ENCODE data around the gene RNF212.

RNF212 gene

DNA sequence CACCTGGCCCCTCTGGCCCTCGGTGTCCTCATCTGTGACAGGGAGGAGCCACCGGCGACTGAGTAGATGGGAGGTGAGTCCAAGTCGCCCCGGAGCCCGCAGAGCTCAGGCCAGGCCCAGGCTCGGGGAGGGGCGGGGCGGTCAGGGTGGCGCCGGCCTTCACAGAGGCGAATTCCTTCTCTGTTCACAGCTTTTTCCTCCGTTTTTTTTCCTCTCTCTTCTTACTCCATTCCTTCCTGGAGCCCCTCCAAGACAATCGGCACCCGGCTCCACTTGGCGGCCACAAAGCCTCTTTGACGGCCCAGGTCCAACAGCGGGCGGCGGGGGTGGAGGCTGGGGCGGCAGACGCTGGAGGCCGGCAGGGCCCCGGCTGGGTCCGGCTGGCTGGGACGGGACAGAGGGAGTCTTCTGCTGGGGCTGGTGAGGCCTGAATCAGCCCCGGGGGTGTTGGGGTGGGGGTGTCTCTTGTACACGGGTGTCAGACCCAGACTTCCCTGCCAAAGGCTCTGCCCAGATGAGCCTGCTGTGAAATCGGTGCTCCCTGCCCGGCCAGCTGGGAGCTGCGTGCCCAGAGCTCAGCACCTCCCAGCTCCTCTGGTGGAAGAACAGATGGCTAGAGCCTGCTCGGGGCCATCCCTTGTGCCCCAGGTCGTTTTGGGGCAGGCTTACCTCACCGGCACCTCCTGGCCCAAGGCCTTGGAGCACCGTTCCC lies 79.4 kb downstream of the RNF212 start:
- DNase-seq: peak; percentile 47 to 67

DNA sequence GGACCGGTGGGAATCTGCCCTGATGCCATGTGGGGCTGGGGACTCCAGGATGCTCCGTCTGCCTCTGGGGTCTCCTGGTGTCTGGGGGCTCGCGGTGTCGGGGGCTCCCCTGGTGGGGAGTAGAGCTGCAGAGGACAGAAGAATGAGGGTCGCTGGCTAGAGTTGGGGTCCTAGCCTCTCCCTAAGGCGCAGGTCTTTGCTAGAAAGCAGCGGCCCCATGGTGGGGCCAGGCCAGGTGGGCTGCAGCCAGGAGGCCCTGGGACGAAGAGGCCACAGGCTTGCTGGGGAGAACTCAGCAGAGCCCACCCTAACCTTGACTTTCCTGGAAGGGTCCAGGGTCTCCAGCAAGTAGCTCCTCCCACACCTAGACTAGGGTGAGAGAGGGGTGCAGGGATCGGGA lies 80.5 kb downstream of the RNF212 start:
- DNase-seq: no peak

DNA sequence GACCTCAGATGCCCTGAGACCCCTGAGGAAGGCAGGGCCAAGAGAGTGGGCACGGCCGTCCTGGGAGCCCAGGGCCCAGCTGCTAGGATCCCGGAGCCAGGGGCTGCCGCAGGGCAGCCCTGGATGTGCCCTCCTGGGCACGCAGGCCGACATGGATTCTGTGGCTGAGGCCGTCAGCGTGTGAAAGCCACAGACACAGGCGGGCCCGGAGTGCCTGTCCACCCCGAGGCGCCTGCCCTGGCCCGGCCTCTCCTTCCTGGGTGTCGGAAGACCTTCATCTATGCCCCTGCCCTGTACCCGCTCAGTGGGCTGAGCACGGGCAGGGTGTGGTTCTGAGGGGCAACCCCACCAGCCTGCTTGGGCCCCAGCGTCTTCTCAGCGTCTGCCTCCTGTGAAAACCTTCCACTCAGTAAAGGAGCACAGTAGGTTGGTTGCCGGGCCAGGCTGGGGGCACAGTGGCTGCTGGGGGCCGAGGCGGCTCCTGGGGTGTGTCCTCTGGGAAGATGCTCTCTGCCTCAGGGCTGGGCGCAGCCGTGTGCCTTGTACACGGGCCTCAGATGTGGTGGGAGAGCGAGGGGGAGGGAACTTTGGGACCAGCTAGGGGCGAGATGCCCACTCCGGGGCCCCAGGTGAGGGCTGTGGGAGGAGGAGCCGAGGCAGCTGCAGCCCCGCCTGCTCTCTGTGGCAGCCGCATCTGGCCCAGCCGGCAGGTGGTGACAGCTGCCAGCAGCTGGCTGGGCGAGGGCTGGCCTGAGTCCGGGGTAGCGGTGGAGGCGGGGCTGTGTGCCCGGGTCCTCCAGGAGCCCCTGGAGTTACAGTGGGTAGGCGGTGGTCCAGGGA lies 81.2 kb downstream of the RNF212 start:
- no peak for DNase-seq

DNA sequence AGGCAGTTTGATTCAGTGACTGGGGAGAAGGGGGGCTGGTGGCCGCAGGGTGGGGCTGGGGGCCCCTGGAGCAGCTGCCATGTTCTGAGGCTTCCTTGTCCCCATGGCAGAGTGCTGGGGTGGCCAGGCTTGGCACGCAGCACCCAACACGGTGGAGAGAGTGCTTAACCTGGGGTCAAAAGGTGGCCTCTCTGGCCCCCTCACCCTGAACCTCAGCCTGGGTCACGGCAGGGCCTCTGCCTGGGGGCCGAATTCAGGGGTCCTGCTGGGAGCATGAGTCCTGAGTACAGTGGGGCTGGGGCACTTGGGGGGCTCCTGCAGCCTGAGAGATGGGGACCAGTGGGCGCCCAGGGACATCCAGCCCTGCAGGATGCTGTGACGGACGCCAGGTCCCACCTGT lies 82.0 kb downstream of the RNF212 start:
- no peak for DNase-seq

DNA sequence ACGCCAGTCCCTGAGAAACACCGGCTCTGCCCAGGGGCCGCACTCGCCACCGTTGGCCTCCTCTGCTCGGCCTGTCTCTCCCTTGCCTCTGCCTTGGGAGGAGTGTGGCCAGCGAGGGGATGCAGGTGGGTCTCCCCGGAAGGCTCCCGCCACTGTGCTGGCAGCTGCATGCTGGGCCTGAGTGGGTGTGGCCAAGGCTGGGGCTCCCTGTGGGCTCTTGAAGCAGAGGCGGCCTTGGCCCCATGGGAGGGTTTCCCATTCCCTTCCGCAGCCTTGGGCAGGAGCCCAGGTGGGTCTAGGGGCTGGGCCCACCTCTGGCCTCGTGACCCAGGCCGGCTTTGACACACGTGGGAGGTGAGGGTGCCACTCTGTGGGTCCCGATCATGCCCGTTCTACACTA lies 82.8 kb downstream of the RNF212 start:
- no peak for DNase-seq

DNA sequence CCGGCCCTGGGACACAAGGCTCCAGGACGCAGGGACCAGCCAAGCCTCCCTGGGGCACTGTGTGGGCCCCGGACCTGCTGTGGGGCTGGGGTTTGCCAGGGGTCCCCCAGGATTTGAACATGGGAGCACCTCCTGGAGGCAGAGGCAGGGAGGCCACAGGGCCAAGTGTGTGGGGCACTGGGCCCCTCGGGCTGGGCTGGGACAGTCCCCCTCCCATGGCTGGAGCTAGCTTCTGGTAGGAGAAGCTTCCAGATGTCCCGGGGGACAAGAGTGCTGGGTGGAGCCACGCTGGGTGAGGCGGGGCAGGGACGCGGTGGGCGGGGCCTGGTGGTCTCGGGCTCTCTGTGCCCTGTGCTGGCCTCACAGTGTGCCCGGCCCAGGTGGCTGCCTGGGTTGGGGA lies 83.3 kb downstream of the RNF212 start:
- no peak for DNase-seq

DNA sequence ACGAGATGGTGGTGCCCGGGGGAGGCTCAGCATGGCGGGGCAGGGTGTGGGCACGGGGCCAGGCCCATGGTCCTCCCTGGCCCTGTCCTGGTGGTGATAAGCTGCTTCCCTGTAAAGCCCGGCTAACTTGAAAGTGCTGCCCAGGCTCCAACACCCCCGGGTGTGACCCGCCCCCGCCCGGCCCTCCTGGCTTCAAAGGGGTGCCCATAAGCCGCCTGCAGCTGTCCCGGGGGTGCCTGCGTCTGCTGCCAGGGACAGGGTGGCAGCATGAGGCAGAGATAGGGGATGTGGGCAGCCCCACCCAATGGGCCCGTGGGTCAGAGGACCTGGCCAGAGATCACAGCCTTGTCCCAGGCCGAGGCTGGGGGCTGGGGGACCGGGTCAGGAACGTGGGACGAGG lies 83.8 kb downstream of the RNF212 start:
- DNase-seq: no peak

DNA sequence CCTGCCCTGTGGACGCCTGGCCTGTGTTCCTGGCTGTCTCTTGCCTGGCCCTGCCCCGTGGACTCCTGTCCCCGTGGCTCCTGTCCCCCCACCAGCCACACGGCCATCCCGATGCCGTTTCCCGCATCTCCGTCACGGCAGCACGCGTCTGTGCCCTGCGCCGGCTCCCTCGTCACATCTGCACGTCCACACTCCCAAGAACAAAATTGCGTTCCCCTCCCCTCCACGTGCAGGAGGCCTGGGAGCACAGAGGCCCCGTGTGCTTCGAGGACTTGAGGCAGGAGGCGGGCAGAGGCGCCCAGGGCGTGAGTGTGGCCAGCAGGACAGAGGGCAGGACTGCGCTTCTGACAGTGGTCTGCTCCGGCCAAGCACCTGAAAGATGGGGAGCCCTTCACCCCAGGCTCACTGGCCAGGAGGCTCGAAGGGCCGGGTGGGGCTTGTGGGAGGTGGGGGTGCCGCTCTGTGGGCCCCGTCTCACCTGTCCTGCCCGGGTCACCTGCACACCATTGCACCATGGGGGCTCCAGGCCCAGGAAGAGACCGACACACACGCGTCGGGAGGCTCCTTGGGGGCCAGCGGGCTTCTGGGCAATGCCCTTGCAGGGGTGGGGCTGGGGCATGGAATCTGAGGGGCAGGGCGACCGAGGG lies 84.7 kb downstream of the RNF212 start:
- DNase-seq: no peak

DNA sequence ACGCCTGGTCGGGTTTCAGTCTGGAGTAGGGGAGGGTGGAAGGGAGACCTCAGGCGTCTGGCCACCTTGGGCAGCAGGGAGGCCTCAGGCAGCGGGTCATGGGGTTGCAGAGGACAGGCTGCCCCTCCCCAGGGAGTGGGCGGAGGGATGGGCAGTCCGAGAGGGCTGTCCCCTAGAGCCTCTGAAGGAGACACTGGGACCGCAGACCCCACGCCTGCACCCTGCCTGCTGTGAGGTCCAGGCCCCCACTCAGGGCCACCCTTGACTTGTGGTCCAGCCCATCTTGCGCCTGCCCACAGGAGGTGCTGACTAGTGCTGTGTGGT lies 85.5 kb downstream of the RNF212 start:
- no peak for DNase-seq

DNA sequence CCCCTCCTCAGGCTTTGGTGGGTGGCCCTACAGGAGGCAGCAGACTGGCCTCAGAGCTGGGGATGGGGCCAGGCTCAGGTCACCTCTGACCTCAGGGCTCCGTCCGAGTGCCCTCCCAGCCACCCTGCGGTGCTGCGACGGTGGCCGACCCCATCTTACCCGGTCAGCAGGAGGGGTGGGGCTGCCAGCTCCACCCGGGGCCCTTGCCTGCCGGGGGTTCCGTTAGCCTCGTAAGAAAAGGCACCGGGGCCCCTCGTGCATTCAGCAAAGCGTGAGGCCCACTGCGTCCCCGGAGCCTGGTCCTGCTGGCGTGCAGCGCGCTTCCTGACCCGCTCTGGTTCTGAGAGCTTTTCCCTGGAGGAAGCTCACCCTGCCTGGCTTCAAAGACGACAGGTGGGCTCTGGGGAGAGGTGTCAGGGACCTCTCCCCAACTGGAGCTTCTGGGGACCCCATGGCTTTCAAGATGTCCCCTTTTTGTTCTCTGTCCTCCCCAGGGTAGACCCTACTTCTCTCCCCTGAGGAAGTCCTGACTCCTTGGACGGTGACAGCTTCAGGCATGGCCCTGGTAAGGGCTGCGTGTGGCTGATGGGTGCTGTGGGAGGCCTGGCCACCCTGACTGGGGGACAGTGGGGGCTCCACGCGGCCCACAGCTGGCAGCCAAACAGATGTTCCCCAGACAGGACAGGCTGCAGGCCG lies 86.0 kb downstream of the RNF212 start:
- DNase-seq: no peak

DNA sequence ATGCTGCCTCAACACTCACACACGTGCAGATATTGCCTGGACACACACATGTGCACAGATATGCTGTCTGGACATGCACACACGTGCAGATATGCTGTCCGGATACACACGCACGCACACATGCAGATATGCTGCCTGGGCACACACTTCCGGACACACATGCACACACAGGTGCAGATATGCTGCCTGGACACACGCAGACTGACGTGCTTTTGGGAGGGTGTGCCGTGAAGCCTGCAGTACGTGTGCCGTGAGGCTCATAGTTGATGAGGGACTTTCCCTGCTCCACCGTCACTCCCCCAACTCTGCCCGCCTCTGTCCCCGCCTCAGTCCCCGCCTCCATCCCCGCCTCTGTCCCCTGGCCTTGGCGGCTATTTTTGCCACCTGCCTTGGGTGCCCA lies 87.2 kb downstream of the RNF212 start:
- DNase-seq: no peak

DNA sequence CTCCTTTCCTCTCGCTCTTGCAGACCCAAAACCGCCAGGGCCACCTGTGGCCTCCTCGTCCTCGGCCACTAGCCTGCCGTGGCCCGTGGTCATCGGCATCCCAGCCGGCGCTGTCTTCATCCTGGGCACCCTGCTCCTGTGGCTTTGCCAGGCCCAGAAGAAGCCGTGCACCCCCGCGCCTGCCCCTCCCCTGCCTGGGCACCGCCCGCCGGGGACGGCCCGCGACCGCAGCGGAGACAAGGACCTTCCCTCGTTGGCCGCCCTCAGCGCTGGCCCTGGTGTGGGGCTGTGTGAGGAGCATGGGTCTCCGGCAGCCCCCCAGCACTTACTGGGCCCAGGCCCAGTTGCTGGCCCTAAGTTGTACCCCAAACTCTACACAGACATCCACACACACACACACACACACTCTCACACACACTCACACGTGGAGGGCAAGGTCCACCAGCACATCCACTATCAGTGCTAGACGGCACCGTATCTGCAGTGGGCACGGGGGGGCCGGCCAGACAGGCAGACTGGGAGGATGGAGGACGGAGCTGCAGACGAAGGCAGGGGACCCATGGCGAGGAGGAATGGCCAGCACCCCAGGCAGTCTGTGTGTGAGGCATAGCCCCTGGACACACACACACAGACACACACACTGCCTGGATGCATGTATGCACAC lies 88.3 kb downstream of the RNF212 start:
- DNase-seq: no peak

DNA sequence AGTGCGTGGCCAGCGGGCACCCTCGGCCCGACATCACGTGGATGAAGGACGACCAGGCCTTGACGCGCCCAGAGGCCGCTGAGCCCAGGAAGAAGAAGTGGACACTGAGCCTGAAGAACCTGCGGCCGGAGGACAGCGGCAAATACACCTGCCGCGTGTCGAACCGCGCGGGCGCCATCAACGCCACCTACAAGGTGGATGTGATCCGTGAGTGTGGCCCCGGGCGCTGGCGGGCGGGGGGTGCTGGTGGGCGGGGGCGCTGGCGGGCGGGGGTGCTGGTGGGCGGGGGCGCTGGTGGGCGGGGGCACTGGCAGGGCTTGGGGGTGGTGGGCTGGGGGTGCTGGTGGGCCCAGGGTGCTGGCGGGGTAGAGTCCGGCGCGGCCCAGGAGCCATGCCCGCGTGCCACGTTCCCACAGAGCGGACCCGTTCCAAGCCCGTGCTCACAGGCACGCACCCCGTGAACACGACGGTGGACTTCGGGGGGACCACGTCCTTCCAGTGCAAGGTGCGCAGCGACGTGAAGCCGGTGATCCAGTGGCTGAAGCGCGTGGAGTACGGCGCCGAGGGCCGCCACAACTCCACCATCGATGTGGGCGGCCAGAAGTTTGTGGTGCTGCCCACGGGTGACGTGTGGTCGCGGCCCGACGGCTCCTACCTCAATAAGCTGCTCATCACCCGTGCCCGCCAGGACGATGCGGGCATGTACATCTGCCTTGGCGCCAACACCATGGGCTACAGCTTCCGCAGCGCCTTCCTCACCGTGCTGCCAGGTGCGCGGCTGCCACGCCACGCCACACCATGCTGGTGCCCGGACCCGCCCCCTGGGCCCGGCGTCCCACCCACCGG lies 89.2 kb downstream of the RNF212 start:
- DNase-seq: no peak

DNA sequence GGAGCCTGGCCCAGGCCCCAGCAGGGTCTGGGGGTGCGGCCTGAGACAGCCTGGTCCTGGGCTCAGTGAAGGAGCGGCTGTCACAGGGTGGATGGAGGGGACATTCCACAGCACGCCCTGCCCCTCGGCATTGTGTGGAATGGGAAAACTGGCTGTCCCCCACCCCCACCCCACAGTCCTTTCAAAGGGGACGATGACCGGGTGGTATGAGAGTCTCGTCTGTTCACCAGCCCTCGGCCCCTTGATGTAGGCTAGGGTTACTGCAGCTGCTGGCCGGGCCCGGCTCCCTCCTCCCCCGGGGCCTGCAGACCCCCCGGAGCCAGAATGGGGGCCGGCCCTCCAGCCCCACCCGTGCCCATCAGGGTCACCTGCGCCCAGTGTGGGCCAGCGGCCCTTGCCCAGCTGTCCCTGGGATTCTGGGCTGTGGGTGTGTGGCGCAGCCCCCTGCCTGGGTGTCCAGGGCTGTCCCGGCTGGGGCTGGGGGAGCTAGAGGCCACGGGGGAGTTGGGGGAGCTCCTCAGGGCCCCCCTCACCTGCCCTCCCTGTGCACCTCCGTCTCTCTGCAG lies 90.2 kb downstream of the RNF212 start:
- DNase-seq: no peak

DNA sequence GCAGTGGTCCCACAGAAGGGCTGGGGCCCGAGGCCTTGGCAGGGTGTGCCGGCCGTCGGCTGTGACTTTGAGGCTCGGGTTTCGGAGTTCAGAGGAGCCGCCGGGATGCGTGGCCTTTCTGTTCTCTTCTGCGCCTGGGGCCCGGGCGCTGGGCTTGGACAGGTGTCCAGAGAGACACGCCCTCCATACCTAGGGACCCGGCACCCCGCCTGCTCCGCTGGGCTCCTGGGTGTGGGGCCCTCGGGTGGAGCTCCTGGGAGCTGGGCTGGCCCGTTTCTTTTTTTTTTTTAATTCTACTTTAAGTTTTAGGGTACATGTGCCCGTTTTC lies 90.7 kb downstream of the RNF212 start:
- no peak for DNase-seq

DNA sequence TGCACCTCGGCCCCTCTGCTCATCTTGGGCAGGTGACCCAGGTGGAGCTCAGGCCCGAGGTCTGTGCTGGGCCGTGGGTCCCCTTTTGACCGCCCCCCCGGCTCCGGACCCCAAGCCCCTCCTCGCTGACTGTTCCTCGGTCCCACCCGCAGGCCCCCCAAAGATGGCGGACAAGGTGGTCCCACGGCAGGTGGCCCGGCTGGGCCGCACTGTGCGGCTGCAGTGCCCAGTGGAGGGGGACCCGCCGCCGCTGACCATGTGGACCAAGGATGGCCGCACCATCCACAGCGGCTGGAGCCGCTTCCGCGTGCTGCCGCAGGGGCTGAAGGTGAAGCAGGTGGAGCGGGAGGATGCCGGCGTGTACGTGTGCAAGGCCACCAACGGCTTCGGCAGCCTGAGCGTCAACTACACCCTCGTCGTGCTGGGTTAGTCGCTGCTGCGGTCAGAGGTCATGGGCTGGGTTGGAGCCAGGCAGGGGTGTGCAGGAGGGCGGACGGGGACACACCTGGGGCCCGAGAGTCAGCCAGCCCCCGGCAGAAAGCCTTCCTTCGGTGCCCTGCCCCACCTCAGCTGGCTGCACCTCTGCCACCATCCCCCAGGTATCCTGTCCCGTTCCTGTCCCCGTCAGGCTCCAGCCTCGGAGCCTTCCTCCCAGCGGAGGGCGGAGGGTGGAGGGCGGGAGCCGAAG lies 91.2 kb downstream of the RNF212 start:
- DNase-seq: no peak
